K562 (cell line): ENCODE results near the gene PDE4DIP. TPM values are rescaled to one million over a fixed set of nuclear protein-coding genes. Genes with fewer than 3 reads are reported as not detected.
A peak's percentile ranks its signal among the peaks of the same experiment; 100 is the strongest.
"Not testable (repeated sequence)": the region's sequence is repeated elsewhere in the genome, so short reads cannot be mapped to it uniquely, and the experiment has no call there.

ENCODE experiments used
- ATAC-seq: fragments of 200-7000 bp; cut with Tn5 transposase; 3 replicates; pipeline ENCODE4 v1.9.1; 2020; ENCODE audit warnings: moderate library complexity
- BruUV-seq: library from RNA; stranded (reverse); fragments of 400-500 nt; replicated peaks from 2 replicates; lab custom pipeline; 2021; lab: Mats Ljungman, UMichigan
- CTCF ChIA-PET: fragments of 300-600 bp; formaldehyde crosslinking; extraction: SDS; loops from one replicate; lab custom pipeline; 2021; ENCODE audit warnings: low intra/inter-chr PET ratio; lab: Yijun Ruan, JAX
- POLR2A ChIA-PET: fragments of 300-600, 350-650 bp; sonication (Branson Sonifier 250); formaldehyde crosslinking; extraction: SDS; loops from one replicate; lab custom pipeline; 2021; ENCODE audit warnings: antibody characterized with exemption, inconsistent platforms; lab: Yijun Ruan, JAX
- DNase-seq, 4 experiments: peaks; one replicate each; pipeline versions ENCODE4 v3.0.0 to v3.0.0-alpha.2; 2011 to 2018; ENCODE audit warnings: low spot score in 3 of 4, mixed read lengths in 3 of 4; ENCODE audit errors: extremely low read depth in 1 of 4
- FAIRE-seq: peaks from 2 replicates; lab custom pipeline; 2011; peaks lifted over from hg19 to GRCh38; lab: Jason Lieb, UNC
- H2AFZ ChIP-seq: 2 replicates; pipeline ENCODE4 v1.6.0; 2011; ENCODE audit warnings: low read depth, low read length, control low read depth, inconsistent platforms
- H3K27ac ChIP-seq: fragments of 200-600 bp; 3 replicates; pipeline ENCODE4 v1.8.0; 2011; ENCODE audit warnings: low read depth, mild to moderate bottlenecking, control low read depth, inconsistent platforms, low read length, moderate library complexity, mixed read lengths; ENCODE audit errors: extremely low read depth
- H3K27me3 ChIP-seq, 2 experiments: fragments of 300-600 bp in 1 of 2; 2 replicates in 1 of 2; 3 replicates in 1 of 2; pipeline versions ENCODE4 v1.6.0 to v1.8.0; 2011; ENCODE audit warnings: inconsistent platforms in 2 of 2, low read length in 2 of 2, mild to moderate bottlenecking in 1 of 2, mixed read lengths in 1 of 2, moderate library complexity in 1 of 2; ENCODE audit not compliant: control insufficient read depth in 2 of 2, insufficient read depth in 2 of 2
- H3K36me3 ChIP-seq: fragments of 300-600 bp; 3 replicates; pipeline ENCODE4 v1.8.0; 2011; ENCODE audit warnings: mild to moderate bottlenecking, low read length, inconsistent platforms; ENCODE audit not compliant: control insufficient read depth, insufficient read depth
- H3K4me1 ChIP-seq, 2 experiments: fragments of 200-600 bp in 1 of 2; replicated peaks in 1 of 2; 2 replicates in 1 of 2; 3 replicates in 1 of 2; pipeline versions ENCODE4 v1.5.1 to v1.8.0; 2011; ENCODE audit warnings: inconsistent platforms in 2 of 2, low read length in 2 of 2, mild to moderate bottlenecking in 1 of 2, mixed read lengths in 1 of 2, moderate library complexity in 1 of 2; ENCODE audit not compliant: control insufficient read depth in 2 of 2, insufficient read depth in 2 of 2
- H3K4me2 ChIP-seq: 2 replicates; pipeline ENCODE4 v1.6.1; 2011; ENCODE audit warnings: low read length, control low read depth, inconsistent platforms, mixed read lengths; ENCODE audit not compliant: insufficient read depth
- H3K4me3 ChIP-seq: fragments of 200-600 bp; sonication (generic), shearing (Covaris generic); 2 replicates; pipeline ENCODE4 v1.5.1; 2016; ENCODE audit warnings: control low read depth, inconsistent platforms
- H3K79me2 ChIP-seq: fragments of 200-600 bp; 3 replicates; pipeline ENCODE4 v1.8.0; 2011; ENCODE audit warnings: low read length, inconsistent platforms; ENCODE audit not compliant: control insufficient read depth, insufficient read depth
- H3K9ac ChIP-seq, 2 experiments: 2 replicates each; pipeline versions ENCODE4 v1.6.0 to v1.6.1; 2011; ENCODE audit warnings: low read depth in 2 of 2, low read length in 2 of 2, control low read depth in 1 of 2, inconsistent platforms in 1 of 2, mild to moderate bottlenecking in 1 of 2, mixed read lengths in 1 of 2; ENCODE audit not compliant: insufficient read depth in 1 of 2
- H3K9me1 ChIP-seq: one replicate; pipeline ENCODE4 v1.6.0; 2011; ENCODE audit warnings: inconsistent platforms, mild to moderate bottlenecking, low read length, moderate library complexity; ENCODE audit not compliant: control insufficient read depth, insufficient read depth
- H3K9me3 ChIP-seq: replicated peaks from 2 replicates; pipeline ENCODE4 v1.5.1; 2011; ENCODE audit warnings: low read depth, low read length, inconsistent platforms; ENCODE audit not compliant: control insufficient read depth, insufficient read depth
- H4K20me1 ChIP-seq: replicated peaks from 2 replicates; pipeline ENCODE4 v1.6.1; 2011; ENCODE audit warnings: low read length, inconsistent platforms, mixed read lengths; ENCODE audit not compliant: control insufficient read depth, insufficient read depth
- HMBOX1 ChIP-seq: sonication (generic); IDR thresholded peaks from 2 replicates; pipeline ENCODE4 v1.6.1; 2016
- RCOR1 ChIP-seq, 2 experiments: IDR thresholded peaks; 2 replicates each; pipeline ENCODE4 v1.6.1; 2012; ENCODE audit warnings: low read depth in 2 of 2, low read length in 2 of 2, borderline replicate concordance in 1 of 2, improper control_type of control experiment in 1 of 2
- WGBS: fragments of 100-300 bp; shearing (Covaris generic); methylation state at CpG from one replicate; pipeline ENCODE4 v1.1.6; 2016; ENCODE audit warnings: low coverage, mixed read lengths; ENCODE audit not compliant: insufficient coverage; ENCODE audit errors: missing lambda C conversion rate; 5-methylcytosine and 5-hydroxymethylcytosine counted together
- in situ Hi-C: fragments of 300-500 bp; cut with MboI; formaldehyde crosslinking; loops from 4 replicates; pipeline ENCODE4 v1.15.0; 2018; ENCODE audit warnings: inconsistent platforms, mixed read lengths
- intact Hi-C: fragments of 100-400 bp; cut with micrococcal nuclease; formaldehyde crosslinking; loops from 2 replicates; pipeline ENCODE4 v1.14.2; 2022
- polyA plus RNA-seq, 8 experiments: library from polyadenylated mRNA; depleted of rRNA in 4 of 8; stranded (reverse) in 5 of 8; unstranded in 3 of 8; fragments of >200 nt; fragmentation: Nextera tagmentation in 2 of 8; fragmentation: Illumina TruSeq in 1 of 8; extraction: Ambion mirVana in 2 of 8; extraction: Trizol in 1 of 8; gene quantifications; 2 replicates each; pipeline versions ENCODE4 v1.2.1 to v1.2.3, GENCODE V29; 2011 to 2014; ENCODE audit warnings: inconsistent platforms in 1 of 8, missing spikeins in 1 of 8
- total RNA-seq, 7 experiments: library from RNA; depleted of rRNA in 6 of 7; stranded (reverse); fragments of >200 nt in 6 of 7; fragmentation: Illumina TruSeq in 2 of 7; extraction: Trizol in 2 of 7; gene quantifications; 2 replicates each; pipeline versions ENCODE4 v1.2.1 to v1.2.3, GENCODE V29; 2011 to 2021; ENCODE audit warnings: low replicate concordance in 1 of 7

Gene PDE4DIP
- total and polyA plus RNA-seq, 9 of the 15 experiments (the other 6 are each of a cell fraction or from before 2014, with no cell fraction given): 148 to 355 (median 260) TPM

GRCh38 chr1:148990233-148990788 is 146.1 kb downstream of the PDE4DIP start:
- ATAC-seq: peak; percentile 55
- DNase-seq, H3K27me3 ChIP-seq, H3K4me1 ChIP-seq, H2AFZ ChIP-seq, H3K9me1 ChIP-seq, H3K79me2 ChIP-seq, H3K4me3 ChIP-seq, H3K9ac ChIP-seq, CTCF ChIA-PET, POLR2A ChIA-PET, FAIRE-seq, in situ Hi-C loops, H3K27ac ChIP-seq, BruUV-seq, intact Hi-C loops, H3K4me2 ChIP-seq, H3K36me3 ChIP-seq, H3K9me3 ChIP-seq, H4K20me1 ChIP-seq: not testable (repeated sequence)
- 1% methylated on average over 5 of the region's 7 CpGs for WGBS
- peak; percentile 46; the same call in 1 of the 2 replicates for TF ChIP-seq HMBOX1
- TF ChIP-seq RCOR1 (IDR thresholded peaks at IDR 0.05; ENCODE audit: borderline replicate concordance in 1 of 2, low read depth in 2 of 2, low read length in 2 of 2): 0 out of 4 replicates have a peak, but pooled peaks of 1 of the 2 experiments have one; percentile 30

DNA sequence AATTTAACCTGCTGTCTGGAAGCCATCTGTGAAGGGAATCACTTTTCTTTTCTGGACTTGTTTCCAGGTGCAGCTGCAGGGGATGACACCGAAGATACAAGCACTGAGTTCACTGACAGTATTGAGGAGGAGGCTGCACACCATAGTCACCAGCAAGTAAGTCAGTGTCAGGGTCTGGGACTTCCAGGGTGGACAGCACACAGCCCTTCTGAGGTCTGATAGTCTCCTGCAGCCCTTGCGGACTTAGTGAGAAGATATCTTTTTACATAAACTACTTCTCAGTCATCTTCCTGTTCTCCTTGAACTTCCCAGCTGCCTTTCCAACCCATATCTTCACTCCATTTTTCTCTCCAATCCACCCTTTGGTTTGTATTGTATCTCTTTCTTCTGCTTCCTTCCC is 147.6 kb downstream of the PDE4DIP start:
- intact Hi-C loops, H3K4me1 ChIP-seq, H3K9me3 ChIP-seq, FAIRE-seq, BruUV-seq, CTCF ChIA-PET, H3K79me2 ChIP-seq, H3K27ac ChIP-seq, DNase-seq, H3K4me3 ChIP-seq, H4K20me1 ChIP-seq, H3K27me3 ChIP-seq, H3K4me2 ChIP-seq, H3K9me1 ChIP-seq, POLR2A ChIA-PET, H3K9ac ChIP-seq, ATAC-seq, H3K36me3 ChIP-seq, H2AFZ ChIP-seq, in situ Hi-C loops: not testable (repeated sequence)
- WGBS: no CpG with 5 or more reads among the region's 2 CpGs

DNA sequence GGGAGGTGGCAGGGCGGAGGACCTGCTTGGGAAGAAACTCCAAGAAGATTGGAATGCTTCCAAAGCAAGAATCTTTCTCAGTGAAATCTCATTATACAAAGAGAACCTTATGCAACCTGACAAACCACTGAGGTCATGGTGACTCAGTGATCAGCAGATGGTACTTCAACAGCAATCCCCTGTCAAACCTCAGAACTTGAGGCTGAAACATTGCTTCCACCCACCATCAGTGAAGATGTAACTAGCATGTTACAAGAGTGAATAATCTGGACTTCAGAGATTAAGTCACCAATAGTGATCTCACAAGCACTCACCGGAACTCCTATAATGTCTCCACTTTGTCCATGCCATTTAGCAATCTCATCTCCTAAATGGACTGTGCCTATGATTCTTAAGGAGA is 148.1 kb downstream of the PDE4DIP start:
- H3K79me2 ChIP-seq, H2AFZ ChIP-seq, H3K9me3 ChIP-seq, CTCF ChIA-PET, intact Hi-C loops, H3K36me3 ChIP-seq, H3K27me3 ChIP-seq, BruUV-seq, H4K20me1 ChIP-seq, H3K9ac ChIP-seq, DNase-seq, in situ Hi-C loops, H3K27ac ChIP-seq, H3K4me1 ChIP-seq, H3K4me2 ChIP-seq, ATAC-seq, H3K4me3 ChIP-seq, FAIRE-seq, H3K9me1 ChIP-seq, POLR2A ChIA-PET: not testable (repeated sequence)
- 100% methylated on average over 1 of the region's 2 CpGs for WGBS
